ENCODE measurements around the gene LAMTOR4. TPM values are rescaled to one million over a fixed set of nuclear protein-coding genes. Genes with fewer than 3 reads are reported as not detected.

LAMTOR4 gene
- 34.6 TPM for total RNA-seq

DNA sequence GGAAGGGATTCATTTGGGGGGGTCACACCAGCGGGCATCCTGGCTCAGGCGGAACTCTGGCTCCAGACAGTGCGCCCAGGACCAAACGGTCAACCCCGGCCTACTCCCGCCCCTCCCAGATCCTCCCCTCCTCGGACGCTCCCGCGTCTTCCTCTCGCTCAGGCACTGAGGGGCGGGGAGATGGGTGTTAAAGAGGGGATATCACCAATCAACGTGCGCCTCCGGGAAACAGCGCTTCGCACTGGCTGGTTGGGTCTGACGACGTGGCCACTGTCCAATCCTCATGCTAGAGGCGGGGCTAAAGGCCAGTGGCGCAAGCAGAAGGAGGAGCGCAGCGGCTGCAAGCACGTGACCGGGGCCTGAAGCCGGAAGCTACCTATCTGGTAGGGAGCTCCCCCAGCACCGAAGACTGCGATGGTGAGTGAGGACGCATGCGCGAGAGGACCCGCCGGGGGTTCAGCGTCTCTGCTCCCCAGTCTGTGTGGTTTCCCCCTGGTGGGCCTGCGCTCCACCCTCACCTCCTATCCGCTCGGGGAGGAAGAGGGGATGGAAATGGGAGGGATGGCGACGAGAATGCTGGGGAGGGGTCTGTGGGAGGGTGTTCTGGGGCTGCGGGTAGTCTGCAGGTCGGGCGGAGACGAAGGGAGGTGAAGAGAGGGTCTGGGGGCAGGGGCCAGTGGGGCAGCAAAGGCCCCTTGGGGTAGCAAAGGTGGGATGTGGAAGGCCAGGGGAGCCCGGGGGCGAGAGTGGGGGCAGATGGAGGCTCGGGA is at the start of gene LAMTOR4:
TSS of gene LAMTOR4 (plus strand) at position 360 of the 770 bp plus-strand sequence. CDS start at position 415, 55 bp downstream.
- peak; percentile 95 for FAIRE-seq
- peak; percentile 90 to 97 for DNase-seq (ENCODE audit: low spot score in 2 of 2)

DNA sequence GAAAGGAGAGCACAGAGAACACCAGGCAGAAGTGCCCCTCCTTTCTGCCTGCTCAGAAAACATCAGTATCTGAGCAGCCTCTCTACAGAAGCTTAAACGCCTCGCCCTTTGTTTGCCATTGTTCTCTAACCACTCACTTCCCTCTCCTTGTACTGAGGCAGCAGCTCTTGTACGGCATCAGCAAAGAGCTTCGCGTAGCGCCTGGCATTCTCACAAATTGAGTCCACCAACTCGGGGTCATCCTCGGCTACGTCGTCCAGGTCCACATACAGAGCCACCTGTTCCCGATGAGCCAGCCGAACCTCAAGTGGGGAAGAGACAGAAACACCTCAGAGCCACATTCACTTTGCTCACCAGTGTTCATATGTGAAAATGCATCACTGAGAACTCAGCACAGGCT is 49.3 kb upstream of the LAMTOR4 start:
- DNase-seq (ENCODE audit: low spot score in 2 of 2) = no peak
- FAIRE-seq = no peak

DNA sequence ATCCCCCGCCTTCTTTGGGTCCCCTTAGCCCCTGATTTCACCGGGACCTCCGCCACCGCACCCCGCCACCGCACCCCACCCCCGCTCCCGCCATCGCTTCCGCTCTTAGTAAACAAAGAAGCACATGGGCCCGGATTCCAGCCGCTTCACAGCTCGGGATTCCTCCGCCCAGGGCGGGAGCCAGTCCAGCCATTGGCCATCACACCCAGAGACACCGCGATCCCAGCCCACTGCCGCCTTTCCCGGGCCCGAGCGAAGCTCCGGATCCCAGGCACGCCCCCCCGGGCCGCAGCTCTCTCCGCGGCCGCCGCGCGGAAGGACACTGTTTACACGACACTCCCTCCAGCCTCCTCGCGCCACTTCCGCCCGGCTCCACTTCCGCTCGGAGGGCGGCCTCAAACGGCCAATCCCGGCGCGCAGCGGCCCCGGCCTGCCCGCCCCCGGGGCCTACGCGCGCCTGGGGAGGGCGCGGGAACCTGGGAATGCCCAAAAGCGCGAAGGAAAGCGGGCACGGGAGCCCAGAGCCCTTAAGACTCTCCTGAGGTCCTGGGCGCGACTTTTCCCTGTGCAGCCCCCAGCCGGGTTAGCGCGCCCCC is 48.2 kb upstream of the LAMTOR4 start:
- DNase-seq (ENCODE audit: low spot score in 2 of 2) (peak; percentile 93 to 94), FAIRE-seq (no peak)

DNA sequence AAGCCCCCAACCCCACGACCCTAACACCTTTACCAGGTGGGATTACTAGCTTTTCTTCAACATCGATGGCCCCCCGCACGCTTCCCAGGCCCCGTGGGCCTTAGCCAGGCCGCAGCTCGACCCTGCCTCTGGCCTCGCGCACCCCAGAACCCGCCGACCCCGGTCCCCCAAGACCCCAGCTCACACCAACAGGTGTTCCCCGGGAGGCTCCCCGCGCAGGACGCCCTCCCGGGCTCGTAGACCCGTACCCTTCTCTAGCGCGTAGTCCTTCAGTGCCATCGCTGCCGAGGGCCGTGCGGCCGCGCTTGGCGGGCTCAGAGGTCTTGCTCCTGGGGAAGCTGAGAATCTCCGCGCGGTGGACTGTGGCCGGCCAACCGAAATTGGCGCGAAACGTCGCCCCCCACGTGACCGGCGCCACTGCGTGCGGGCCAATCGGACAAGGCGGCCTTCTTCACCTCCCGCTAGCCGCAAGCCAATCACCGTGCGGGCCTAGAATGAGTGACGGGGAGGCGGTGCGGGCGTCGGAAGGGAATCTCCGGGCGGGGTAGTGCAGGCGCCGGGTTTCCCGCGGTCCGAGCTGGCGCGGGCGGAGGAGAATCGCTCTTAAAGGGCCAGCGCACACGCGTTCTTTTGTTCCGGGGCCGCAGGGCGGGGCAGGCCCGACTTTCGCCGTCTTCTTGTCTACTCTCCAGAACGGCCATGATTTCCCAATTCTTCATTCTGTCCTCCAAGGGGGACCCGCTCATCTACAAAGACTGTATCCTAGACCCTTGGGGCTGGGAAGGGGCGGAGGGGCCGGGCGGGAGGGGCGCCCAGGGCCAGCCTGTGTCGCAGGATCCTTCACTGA is 47.5 kb upstream of the LAMTOR4 start, which contains the start of the genes AP4M1 and MCM7:
TSS of gene AP4M1 (plus strand) at position 628 of the 847 bp plus-strand sequence. CDS start at position 700, 72 bp downstream.
TSS of gene MCM7 (minus strand) at position 382 of the 847 bp plus-strand sequence. CDS start at position 279, 103 bp downstream.
- peak; percentile 98 to 99 for DNase-seq (ENCODE audit: low spot score in 2 of 2)
- peak; percentile 24 for FAIRE-seq

DNA sequence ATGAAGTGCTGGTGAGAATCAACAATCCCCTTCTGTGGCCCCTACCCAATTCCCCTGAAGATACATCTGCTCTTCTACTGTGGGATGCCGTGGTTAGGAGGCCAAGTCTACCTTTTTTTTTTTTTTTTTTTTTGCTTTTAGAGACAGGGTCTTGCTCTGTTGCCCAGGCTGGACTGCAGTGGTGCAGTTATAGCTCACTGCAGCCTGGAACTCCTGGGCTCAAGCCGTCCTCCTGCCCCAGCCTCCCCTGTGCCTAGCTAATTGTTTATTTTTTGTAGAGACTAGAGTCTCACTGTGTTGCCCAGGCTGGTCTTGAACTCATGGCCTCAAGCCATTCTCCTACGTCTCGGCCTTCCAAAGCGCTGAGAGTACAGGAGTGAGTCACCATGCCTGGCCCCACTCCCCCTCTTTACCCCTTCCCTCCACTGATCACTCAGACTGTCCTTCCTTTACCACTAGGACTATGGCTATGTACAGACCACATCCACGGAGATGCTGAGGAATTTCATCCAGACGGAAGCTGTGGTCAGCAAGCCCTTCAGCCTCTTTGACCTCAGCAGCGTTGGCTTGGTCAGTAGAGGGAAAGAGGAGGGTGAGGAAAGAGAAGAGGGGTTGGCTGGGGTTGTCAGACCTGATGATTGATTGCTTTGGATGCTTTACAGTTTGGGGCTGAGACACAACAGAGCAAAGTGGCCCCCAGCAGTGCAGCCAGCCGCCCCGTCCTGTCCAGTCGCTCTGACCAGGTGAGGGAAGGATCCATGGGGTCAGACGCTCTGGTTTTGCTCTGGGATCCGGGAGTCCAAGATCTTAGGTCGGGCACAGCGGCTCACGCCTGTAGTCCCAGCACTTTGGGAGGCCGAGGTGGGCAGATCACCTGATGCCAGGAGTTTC is 45.5 kb upstream of the LAMTOR4 start:
- DNase-seq (ENCODE audit: low spot score in 2 of 2) (no peak), FAIRE-seq (no peak)

DNA sequence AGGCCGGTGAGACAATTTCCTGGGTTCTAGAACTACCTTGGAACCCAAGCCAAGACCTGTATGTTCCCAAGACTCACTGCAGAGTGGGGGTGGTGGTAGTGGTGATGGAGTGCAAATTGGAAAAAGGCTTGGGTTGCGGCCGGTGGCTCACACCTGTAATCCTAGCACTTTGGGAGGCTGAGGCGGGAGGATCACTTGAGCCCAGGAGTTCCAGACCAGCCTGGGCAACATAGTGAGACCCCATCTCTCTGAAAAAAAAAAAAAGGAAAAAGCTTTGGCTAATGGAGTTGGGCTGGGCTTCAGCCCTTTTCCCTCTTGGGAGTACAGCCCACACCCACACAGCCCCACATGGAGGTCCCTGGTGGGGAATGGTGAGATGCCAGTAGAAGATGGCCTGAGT is 43.2 kb upstream of the LAMTOR4 start:
- DNase-seq (ENCODE audit: low spot score in 2 of 2) (no peak), FAIRE-seq (no peak)

DNA sequence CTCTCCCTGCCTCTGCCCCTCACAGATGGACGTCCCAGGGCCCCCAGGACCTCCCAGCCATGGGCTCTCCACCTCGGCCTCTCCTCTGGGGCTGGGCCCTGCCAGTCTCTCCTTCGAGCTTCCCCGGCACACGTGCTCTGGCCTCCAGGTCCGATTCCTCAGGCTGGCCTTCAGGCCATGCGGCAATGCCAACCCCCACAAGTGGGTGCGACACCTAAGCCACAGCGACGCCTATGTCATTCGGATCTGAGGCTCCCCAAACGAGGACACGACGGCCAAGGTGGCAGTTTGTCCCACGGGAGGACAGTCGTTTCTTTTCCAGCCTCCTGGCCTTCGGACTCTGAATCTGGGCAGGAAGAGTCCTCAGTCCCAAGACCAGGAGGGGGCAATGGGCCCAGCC is 42.1 kb upstream of the LAMTOR4 start:
- no peak for DNase-seq (ENCODE audit: low spot score in 2 of 2)
- no peak for FAIRE-seq

DNA sequence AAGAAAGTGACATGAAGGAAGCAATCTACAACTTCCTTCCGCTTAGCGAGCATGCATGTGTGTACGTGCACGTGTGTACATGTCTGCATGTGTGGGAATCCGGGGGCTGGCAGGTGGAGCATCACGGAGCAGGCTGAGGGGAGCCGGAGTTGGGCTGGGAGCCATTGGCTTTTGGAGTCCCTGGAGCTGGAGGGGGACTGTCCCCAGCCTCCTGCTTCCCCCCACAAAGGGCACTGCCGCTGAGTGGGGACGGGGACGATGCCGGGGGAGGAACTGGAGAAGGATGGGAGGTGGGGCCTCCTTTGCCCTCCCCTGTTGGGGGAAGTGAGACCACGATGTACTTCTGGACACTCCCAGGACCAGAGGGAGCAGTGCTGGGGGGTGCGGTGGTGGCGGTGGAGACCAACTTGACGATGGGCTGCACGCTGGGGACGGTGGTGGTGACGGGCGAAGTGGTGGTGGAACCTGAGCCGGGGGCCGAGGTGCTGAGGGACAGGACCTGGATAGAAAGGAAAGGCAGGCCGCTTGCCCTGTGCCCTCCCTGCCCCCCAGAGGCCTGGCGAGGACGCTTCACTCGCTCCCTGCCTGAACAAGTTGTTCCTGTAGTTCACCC is 41.5 kb upstream of the LAMTOR4 start:
- FAIRE-seq (no peak), DNase-seq (ENCODE audit: low spot score in 2 of 2) (no peak)

DNA sequence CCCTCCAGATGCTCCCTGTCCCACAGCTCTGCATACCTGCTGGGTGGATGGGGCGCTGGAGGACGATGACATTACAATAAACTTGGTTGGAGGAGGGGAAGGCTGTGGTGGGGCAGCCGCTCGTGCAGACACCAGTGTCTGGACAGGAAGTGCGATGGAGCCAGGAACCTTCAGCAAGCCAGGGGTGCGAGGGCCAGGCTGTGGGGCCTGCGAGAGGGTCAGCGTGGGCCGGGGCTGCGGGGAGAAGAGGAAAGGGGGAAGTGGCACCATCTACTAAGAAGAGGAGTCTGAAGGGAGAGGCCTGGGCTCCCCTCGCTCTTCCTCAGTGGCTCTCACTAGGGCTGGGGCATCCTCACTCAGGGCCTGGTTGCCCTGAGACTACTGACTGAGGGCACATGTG is 40.8 kb upstream of the LAMTOR4 start:
- FAIRE-seq (no peak), DNase-seq (ENCODE audit: low spot score in 2 of 2) (no peak)

DNA sequence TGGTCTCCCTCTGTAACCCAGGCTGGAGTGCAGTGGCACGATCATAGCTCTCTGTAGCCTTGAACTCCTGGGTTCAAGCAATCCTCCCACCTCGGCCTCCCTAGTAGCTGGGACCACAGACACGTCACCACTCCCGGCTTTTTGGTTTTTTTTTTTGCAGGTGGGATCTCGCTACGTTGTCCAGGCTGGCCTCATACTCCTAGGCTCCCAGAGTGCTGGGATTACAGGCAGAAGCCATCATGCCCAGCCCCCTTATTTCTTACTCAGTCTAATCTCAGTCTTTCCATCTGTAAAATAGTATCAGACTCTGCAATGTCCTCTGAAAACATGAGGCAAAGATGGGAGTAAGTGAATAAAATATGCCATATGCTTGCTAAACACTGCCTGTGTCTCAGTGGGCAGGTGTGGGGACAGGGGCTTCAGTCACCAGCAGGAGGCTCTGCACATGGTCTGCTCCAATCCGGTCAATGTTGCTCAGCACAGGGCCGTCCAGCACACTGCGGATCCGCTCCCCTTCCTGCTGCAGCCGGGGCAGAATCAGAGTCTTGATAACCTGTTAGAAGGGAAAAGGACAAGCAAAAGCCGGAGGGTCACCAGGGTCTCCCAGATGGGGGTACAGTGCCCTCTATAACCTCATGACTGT is 39.1 kb upstream of the LAMTOR4 start:
- DNase-seq (ENCODE audit: low spot score in 2 of 2) (no peak), FAIRE-seq (no peak)

DNA sequence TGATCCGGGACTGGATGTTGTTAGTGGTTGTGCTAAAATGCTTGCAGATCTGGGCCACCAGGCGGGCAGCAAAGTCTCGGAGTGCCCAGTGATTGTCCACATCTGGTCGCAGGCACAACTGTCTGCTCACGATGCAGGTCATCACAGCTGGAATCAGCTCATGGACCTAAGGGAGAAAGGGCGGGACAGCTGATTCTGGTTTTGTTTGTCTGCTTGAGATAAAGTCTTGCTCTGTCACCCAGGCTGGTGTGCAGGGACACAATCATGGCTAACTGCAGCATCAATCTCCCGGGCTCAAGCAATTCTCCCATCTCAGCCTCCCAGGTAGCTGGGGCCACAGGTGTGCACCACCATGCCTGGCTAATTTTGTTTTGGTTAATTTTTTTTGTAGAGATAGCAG is 37.6 kb upstream of the LAMTOR4 start:
- DNase-seq (ENCODE audit: low spot score in 2 of 2) = no peak
- no peak for FAIRE-seq

DNA sequence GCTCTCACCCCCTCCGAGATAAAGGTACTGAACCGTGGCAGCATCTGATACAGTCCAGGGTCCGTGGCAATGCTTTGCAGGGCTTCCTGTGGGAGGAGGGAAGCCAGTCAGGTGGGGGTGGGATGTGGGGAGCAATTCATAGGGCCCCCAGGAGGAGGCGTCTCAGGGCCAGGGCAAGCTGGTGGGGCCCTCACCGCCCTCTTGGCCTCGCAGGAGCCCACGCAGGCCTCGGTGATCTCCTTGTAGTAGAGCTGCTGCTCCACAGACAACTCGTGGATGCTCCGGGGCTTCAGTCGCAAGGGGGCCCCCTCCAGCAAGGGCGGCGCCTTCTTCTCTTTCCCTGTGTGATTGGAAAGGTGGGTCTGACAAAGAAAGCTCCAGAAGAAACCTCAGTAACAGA is 36.8 kb upstream of the LAMTOR4 start:
- no peak for DNase-seq (ENCODE audit: low spot score in 2 of 2)
- no peak for FAIRE-seq

DNA sequence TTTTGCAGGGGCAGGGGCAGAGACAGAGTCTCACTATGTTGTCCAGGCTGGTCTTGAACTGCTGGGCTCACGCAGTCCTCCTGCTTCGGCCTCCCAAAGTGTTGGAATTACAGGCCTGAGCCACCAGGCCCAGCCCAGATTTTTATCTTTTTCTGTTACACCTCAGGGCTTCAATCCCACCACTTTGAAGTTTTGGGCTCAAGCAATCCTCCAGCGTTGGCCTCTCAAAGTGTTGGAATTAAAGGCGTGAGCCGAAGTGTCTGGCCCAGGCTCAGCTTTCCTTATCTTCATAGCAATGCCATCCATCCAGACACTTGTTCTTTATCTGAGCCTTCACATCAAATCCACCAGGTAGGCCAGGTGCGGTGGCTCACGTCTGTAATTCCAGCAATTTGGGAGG is 33.7 kb upstream of the LAMTOR4 start:
- no peak for DNase-seq (ENCODE audit: low spot score in 2 of 2)
- no peak for FAIRE-seq

DNA sequence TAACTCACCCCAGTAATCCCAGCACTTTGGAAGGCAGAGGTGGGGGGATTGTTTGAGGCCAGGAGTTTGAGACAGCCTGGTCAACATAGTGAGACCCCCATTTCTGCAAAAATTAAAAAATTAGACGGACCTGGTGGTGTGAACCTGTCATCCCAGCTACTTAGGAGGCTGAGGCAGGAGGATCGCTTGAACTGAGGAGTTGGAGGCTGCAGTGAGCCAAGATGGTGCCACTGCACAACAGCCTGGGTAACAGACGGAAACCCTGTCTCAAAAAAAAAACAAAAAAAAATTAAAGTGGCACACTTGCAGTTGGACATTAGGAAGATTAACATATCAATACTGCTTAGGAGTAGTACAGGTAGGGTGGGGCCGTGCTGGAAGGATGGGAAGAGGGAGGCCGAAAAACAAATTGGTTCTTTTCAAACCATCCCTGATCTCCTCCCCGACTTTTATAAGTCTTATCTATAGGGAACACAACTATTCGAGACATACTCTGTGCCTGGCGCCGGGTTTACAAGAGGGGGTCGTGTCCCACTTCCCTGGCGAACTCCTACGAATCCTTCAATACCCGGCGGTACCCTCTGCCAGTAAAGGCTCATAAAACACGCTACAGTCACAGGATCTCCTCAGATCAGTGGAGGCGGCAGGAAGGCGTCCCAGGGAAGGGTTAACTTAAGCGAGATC is 30.2 kb upstream of the LAMTOR4 start:
- DNase-seq (ENCODE audit: low spot score in 2 of 2) (no peak), FAIRE-seq (no peak)

DNA sequence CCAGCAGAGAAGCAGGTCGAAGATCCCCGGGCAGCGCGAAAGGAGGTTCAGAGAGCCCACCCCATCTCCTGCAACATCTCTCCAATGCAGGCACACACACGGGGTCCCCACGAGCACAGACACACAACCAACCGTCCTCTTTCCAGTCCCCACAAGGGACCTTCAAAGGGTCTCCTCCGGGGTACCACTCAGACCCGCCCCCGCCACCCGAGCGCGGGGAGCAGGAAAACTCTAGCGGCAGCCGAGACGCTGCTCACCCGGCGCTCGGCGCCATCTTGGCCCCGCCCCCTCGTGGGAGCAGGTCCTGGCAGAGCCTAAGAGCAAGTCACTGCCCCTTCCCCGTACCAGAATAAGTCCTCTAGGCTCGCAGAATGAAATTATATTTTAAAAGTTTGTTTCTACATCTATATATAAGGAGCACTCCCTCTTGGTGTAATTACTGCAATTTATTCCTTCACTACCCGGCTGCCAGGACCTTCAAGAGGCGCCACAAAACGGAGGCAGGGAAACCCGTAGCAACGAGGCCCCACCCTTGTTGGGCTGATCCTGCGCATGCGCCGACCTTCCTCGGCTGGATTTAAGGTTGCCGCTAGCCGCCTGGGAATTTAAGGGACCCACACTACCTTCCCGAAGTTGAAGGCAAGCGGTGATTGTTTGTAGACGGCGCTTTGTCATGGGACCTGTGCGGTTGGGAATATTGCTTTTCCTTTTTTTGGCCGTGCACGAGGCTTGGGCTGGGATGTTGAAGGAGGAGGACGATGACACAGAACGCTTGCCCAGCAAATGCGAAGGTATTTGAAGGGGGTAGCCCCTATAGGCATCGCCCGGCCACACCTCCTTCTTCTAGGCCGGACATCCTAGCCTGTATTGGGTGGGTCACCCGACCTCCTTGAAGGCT is 29.4 kb upstream of the LAMTOR4 start, which contains the start of the genes CNPY4 and TAF6:
TSS of gene CNPY4 (plus strand) at position 563 of the 898 bp plus-strand sequence. CDS start at position 674, 111 bp downstream.
TSS of gene TAF6 (minus strand) at position 287 of the 898 bp plus-strand sequence. CDS start 5,149 bp downstream, outside the sequence.
- no peak for FAIRE-seq
- peak; percentile 91 to 98 for DNase-seq (ENCODE audit: low spot score in 2 of 2)

DNA sequence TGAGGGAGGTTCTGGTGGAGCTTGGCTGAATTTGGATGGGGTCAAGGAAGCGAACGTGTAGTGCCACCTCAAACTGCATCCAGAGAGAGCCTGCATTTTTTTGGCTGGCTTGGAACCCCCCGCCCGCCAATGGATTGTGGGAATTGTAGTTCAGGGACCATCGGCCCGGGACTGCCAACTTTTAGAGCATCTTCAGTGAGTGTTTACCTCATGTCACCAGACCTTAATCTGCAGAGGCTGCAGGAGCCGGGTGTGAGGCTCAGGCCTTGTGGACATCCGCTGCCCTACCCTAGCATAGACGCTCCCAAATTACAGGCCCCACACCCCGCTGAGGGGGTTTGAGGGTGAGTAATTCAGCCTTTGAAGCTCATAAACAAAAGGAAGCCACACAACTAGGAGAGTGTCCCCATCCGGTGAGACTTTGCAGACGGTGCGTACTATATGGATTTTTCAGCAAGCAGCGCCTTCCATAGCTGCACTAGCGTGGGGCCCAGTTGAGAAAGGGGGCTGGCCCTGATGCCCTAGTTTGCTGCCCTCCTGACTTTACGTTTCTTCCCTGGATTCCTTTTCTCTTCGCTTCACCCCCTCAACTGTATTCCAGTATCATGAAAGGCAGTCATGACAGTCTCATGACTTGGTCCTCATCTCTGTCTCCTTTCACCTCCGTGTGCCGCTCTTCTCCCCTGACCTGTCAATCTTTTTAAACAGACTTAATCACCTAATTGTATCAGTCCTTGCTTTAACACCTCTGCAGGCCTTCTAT is 28.6 kb upstream of the LAMTOR4 start:
- no peak for FAIRE-seq
- DNase-seq (ENCODE audit: low spot score in 2 of 2) = peak; percentile 63 to 64

DNA sequence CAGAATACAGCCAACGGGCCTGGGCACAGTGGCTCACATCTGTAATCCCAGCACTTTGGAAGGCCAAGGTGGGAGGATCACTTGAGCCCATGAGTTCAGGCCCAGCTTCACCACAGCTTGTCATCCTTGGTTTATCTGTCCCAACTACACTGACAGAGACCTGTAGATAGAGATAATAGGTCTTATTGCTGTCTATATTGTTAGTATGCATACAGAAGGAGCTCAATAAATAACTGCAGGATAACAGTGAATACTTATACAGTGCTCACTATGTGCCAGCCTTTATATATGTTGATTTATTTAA is 28.0 kb upstream of the LAMTOR4 start:
- FAIRE-seq = no peak
- no peak for DNase-seq (ENCODE audit: low spot score in 2 of 2)
